Activated gamma-delta T cell (primary cell): ENCODE data around the gene CRACR2B.

ENCODE experiments used
- DNase-seq: peaks from one replicate; lab custom pipeline; 2025; lab: John Stamatoyannopoulos, UW
- total RNA-seq, 2 donors: gene quantifications; one replicate each; lab custom pipeline; 2026; lab: John Stamatoyannopoulos, UW

CRACR2B gene
- total RNA-seq, result 0.41 to 1.4 reads per million in 2 donors

- DNase-seq, result no peak
Measured at GRCh38 chr11:827897-828192, at the start of gene CRACR2B. TSS of gene CRACR2B (plus strand) at chr11:827919. CDS start at chr11:828608, 689 bp downstream.

- DNase-seq, result no peak
Measured at GRCh38 chr11:778976-779954, 48.5 kb upstream of the CRACR2B start.

- DNase-seq, result no peak
Measured at GRCh38 chr11:779955-780532, 47.7 kb upstream of the CRACR2B start.

DNA sequence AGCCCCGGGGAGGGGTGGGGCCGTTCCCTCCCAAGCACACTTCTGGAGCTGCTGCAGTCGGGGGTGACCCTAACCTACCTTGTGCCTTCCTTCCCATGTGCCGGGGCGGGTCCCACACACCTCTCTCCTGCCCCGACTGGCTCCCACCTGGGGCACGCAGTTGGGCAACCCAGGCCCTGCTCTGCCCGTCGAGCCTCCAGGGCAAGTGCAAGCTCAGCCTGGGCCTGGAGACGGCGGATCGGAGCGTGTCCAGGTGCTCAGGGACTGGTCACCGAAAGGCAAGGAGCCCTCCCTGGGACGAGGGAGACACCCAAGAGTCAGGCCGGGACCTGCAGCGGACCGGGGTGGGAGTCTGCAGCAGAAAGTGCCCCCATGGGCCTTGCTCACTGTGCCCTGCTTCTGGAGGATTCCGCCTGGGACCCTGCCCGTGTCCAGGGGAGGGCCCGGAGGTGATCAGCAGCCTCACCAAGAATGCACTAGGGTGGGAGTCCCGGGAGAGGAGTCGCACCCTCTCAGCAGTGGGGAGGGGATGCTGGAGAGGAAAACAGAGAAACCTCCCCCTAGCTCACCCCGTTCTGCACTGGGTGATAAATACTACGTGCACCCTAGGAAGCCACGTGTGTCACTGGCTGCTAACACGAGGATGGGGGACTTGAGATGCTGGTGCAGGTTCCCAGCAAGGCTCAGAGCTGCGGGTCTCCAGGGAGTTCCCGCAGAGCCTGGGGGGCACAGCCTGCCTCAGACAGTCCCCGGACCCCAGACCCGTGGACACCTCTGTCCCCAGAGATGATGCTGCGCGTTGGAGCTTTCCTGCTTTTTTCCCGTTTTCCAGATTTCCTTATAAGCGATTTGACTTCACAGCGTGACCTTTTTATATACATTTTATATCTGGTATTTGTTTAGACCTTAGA is 45.2 kb upstream of the CRACR2B start:
- no peak for DNase-seq

GRCh38 chr11:783581-784015 is 44.1 kb upstream of the CRACR2B start:
- DNase-seq, result no peak

DNA sequence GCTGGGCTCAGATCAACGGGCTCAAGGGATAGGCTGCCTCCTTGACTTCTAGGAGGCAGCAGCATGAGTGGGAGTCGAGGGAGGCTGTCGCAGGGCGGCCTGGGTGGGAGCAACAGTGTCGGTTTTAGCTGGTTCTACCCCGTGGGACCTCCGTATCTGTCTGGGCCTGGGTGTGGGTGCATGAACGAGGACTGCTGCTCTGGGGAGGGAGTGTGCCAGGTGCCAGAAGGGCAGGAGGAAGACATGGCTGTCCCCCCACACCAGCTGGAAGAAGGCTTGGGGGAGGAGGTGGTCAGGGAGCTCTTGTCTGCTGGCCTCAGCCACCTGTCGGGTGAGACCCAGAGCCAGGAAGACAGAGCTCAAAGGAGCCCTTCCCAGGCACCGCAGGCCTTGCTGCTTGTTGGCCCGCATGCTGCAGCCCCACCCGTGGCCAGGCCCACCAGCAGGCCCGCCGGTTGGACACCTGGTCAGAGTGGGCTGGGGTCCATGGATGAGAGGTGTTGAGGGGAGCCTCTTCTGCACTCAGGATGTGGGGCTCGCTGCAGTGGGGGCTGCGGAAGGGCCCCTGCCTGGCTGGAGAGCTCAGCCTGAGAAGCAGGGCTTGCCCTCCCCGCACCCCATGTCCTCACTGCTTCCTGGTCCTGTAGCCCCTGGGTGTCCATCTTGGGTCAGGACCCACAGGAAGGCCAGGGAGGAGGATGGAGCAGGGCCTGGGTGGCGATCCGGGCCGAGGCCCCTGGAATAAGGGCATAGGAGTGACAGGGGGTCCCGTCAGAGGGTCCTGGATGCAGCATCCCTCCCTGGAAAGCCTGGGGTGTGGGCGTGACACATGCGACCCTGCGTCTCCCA is 41.3 kb upstream of the CRACR2B start:
- no peak for DNase-seq

DNA sequence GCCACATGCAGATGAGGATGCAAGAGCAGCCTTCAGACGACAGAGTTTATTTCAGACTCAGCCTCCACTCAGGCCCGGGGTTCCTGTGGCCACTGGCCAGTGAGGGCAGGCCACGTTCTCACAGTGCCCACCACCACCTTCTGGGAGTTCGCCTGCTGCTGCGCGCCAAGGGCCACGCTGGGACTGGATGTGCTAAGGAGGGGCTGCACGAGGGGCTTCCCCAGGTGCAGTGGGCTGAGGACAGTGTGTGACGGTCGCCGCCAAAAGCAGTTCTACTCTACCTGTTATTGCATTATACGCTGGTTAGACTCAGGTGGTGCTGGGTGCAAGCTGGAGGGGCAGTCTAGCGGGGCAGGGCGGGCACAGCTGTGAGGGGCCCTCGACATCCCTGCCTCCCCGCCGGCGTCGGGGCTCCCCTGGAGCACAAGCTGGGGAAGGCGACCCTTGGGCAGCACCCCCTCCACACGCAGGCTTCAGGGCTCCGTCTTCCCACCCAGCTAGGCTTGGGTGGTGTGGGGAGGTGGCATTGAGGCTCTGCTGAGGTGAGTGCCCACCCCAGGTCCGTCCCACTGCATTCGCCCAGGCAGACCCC is 40.5 kb upstream of the CRACR2B start:
- no peak for DNase-seq

- no peak for DNase-seq
Measured at GRCh38 chr11:788009-788640, 39.6 kb upstream of the CRACR2B start.

DNA sequence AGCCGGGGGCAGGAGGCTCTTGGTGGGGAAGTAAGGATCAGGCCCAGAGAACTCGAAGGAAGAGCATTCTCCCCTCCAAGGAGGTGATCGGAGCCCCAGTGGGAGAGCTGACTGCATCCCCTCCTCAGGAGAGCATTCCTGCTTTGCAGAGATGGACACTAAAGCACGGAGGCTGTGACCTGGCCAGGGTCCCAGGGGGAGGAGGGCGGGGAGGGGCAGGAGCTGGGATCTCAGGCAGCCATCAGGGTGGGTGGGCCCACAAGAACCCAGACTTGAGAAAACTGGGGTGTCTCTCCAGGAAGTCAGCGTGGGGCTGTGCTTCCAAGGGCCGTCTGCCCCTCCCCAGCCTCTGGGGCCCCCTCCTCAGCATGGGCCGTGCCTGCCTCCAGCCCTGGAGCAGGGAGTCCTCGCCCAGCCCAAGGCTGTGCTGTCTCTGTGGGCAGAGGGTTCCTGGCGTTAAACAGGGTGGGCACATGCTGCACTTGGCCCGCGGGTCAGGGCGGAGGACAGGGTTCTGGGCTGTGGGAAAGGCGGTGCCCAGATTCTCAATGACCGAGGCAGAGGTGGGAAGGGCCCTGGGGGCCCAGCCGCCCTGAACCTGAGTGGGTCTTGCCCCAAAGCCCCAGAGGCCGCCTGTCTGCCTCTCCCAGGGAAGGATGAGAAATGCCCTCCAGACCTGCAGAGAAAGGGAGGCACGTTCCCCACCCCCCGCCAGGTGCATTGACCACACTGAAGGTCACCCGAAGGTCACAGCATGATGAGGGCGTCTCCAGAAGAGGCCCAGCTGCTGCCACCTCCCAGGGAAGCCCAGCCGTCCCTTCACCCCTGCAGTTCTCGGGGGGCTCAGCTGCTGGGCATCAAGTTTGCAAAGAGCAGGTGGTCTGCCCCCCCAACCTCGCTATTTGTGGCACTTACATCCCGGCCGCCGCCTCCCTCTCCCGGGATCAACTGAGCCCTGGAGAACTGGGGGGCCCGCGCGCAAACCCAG is 38.5 kb upstream of the CRACR2B start:
- no peak for DNase-seq

DNA sequence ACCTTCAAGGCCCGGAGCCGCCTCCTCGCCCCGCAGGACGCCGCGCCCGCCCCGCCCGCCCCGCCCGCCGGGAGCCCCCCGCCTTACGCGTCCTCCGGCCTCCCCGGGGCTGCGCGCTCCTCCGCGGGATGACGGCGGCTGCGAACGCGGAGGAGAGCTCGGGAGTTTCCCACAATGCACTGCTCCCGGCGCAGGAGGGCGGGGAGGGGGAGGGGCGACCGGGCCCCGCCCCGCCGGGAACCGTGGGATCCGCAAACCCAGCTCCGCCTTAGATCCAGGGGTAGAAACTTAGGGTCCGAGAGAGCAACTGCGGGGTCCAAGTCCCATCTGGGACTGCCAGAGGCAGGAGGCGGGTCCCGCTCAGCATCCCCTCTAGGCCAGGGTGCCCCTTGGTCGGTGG is 37.8 kb upstream of the CRACR2B start, which contains the start of gene CEND1:
Gene CEND1, minus strand, starts transcription at position 148 of the 400 bp plus-strand sequence. CDS start 1,514 bp downstream, outside the sequence.
- DNase-seq, result no peak

DNA sequence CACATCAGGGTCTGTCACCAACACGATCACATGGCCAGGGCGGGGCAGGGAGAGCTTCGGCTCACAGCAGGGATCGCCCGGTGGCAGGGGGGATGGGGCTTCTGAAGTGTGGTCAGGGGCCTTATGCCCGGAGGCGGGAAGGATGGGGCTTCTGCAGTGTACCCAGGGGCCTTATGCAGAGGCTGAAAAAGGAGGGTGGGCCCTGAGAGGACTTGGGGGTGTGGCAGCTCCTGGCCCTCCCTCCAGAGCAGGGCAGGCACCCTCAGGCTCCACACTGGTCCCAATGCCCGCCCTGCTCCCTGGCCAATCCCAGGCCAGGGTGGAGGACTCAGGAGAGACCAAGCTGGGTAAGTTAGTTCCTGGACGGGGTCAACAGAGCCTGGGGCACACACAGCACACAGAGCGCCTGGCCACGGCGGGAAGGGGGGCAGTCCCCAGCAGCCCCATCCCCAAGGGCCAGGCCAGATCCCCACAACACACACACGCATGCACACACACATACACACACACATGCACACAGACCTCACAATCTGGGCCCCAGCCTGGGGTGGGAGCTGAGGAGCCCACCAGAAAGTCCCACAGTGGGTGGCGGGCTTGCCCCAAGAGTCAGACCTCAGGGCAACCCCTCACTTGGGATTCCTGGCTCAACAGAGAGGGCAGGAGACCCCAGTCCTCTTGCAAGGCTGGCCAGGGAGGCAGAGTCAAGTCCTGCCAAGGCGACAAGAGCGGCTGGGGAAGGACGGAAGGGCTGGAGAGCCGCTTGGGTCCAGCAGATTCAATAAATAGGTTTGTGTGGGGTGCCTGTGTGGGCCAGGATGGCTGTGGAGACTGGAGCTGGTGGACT is 36.8 kb upstream of the CRACR2B start:
- no peak for DNase-seq

DNA sequence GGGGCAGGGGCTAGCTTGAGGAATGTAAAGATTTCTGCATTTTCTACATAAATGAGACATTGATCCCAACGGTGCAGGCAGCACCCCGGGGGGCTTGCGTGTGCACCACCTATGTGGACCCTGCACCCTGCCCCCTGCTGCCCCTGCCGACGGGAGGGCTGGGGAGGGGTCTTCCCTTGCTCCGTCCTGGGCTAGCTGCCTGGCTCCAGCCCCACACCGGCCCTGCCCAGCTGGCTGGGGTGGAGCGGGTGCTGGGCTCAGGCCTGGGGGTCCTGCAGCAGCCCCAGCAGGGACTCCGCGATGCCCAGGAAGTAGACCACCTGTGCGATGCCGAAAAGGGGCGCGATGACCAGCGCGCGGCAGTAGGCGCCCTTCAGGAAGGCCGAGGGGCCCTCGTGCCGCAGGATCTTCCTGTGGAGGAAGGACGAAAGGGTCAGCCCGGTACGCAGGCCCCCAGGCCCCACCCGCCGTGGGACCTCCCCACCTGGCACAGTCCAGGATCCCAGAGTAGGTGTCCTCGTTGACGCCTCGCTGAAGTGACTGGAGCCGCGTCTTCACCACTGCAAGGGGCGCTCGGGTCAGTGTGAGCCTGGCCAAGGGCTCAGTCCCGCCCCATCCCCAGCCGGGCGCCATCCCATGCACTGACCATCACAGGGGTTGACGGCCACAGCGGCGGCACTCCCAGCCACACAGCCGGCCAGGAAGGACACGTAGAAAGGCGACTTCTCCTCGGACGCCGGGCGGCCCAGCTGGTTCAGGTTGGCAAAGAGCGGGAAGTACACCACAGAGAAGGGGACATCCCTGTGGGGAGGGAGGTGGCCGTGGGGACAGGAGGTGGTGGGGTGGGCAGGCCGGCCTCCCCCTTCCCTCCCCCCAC is 35.8 kb upstream of the CRACR2B start:
- no peak for DNase-seq

- no peak for DNase-seq
Measured at GRCh38 chr11:792535-792821, 35.2 kb upstream of the CRACR2B start.

GRCh38 chr11:792873-793272 is 34.8 kb upstream of the CRACR2B start:
- DNase-seq, result no peak

DNA sequence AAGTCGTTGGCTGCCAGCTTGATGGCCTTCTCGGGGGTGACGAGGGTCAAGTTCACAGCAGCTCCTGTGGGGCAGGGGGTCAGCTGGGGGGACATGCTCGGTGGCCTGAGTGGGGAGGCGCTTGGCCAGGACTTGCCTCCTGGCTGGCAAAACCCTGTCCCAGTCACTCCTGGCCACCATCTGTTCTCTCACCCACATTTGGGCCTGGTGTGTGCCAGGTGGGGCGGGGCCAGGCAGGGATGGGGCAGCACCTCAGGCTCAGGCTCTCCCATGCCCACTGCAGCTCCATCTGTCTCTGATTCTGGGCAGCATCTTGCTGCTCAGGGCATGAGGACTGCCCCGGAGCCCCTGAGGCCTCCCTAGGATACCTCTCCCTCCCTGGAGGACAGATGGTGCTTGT is 34.2 kb upstream of the CRACR2B start:
- no peak for DNase-seq

GRCh38 chr11:794013-794765 is 33.5 kb upstream of the CRACR2B start:
- DNase-seq, result no peak
